CD4-positive, alpha-beta T cell treated with Interleukin-2 at 100 ng/mL for 4 hours (primary cell): ENCODE data around the gene NKD2.
"Not testable (repeated sequence)": the region's sequence is repeated elsewhere in the genome, so short reads cannot be mapped to it uniquely, and the experiment has no call there.

ENCODE experiments used
- DNase-seq: peaks from one replicate; pipeline ENCODE4 v3.0.0-alpha.2; 2020; ENCODE audit warnings: low spot score

The NKD2 gene

DNA sequence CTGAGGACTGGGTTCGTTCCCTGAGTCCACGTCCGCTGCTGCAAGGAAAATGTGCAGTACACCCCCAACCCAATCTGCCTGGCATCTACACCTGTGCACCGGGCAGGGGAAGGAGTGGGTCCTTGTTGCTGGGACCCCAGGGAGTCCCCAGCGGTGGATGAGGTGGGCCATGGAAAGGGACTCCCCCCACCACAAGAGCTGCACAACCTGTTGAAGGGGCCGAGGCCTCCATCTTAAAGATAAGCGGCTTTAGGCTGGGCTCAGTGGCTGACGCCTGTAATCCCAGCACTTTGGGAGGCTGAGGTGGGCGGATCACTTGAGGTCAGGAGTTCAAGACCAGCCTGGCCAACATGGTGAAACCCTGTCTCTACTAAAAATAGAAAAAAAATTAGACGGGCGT is 7.8 kb upstream of the NKD2 start:
- DNase-seq: not testable (repeated sequence)

DNA sequence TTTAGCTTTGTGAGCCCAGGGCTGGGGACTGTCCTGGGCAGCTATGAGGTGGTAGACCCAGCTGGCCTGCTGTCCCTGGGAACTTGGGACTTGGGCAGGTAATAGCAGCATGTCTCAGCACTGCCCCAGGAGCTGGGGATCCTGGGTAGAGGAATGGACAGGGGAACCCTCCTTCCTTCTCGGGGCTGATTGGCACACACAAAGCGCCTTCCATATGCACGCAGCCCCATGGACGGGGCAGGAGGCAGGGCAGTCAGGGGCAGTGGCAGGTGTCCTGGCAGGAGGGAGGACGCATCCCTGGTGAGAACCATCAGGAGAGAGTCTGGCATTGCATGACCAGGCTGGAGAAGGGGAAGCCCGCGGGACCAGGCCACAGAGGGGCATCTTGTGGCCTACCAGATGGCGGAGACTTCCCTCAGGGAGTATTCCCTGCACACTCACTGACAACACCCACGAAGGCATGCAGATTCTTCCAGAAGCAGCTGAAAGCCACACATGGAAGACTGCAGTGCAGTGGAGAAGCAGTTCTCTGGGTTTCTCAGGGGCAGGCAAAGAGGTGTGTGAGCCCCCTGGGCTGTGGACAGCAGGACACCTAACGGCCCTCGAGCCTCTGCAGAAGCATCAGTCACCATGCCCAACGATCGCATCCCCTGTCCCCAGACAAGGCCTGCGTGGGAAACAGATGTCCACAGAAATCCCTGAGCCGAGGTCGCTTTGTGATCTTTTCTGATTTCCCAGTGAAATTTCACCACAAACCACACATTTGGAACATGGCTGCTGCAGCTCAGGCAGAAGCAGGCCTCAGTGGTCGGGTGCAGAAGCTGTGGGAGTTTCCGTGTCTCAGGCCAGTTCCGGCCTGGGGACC is 7.0 kb upstream of the NKD2 start:
- DNase-seq: no peak

DNA sequence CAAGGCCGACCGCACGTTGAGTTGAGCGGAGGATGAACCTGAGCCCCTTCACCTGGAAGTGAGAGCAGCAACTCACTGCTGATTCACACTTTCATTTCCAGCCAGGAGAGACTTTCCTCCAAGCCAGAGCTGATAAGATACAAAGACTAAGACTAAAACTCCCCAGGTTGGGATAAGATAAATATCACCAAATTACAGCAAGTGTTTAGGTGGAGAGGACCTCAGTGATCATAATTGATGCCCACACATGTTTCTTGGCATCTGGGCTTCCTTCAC is 6.4 kb upstream of the NKD2 start:
- DNase-seq: no peak

DNA sequence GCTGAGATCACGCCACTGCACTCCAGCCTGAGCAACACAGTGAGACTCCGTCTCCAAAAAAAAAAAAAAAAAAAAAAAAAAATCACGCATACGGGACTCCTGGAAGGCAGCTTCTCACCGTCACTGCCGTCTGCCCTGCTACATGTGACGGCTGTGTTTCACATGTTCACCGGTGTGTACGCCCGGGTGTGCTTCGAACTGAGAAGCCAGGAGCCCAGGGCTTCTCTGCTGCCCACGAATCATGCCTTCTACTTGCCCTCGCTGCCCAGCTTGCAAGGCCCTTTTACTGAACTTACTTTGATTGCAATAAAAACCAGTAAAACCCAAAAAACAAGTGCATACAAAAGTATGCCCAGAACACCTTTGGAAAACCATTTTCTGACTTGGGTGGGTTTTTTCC is 5.8 kb upstream of the NKD2 start:
- no peak for DNase-seq

DNA sequence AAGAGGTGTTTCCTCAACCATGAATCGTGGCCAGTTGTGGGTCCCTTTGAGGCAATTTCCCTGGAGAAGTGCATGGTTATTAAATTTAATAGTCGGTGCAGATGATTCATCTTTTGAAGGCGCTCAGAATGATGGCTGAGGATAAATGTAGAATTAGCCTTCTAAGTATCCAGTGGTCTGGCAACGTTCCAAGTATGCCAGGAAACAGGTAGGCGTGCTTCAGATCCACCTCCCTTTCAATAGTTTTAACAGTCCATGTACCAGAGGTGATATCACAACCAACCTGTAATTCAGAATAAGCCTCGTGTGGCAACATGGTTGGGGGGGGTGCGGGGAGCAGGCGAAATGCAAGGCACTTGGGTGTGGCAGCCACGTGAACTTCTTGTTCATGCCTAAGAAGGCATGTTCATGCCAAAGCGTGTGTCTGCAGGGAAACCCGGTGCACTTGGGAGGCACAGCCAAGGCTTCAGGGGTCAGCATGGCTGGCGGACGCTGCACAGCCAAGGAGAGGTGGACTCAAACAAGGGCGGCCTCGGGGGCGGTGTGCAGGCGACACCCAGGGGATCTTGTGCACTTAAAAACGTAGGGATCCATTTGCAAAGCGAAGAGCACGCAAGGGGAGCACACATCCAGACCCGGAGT is 5.2 kb upstream of the NKD2 start:
- DNase-seq: peak; percentile 50

DNA sequence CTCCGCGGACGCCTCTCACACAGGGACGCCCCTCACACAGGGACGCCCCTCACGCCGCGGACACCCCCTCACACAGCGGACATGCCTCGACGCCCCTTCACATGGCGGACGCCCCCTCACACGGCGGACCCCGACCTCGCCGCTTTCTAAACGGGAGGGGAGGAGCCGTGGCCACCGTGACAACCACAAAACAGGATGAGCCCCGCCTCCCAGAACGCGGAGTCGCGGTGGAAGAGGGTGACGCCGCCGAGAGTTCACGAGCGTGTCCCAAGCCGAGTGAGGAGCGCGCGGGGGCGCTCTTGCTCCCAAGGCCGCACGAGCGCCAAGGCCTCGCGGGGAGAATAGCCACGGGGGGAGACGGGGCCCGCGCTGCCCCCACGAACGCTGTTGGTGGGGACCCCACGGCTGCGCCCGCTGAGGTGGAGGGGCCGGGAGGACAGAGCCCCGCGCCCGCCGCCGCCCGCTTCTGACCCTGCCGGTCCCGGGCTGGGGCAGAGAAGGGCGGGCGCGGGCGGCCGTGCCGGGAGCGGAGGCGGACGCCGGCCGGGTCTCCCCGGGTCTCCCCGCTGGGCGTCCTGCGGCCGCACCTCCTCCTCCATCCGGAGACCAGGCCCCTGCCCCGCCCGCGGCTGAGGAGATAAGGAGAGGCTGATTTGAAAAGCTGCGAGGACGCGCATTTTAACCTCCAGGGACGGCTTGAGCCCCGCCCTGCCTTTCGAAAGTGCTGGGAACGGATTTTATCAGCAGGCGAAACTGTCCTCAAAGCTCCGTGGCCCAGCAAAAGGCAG is 3.9 kb upstream of the NKD2 start:
- DNase-seq: peak; percentile 38

DNA sequence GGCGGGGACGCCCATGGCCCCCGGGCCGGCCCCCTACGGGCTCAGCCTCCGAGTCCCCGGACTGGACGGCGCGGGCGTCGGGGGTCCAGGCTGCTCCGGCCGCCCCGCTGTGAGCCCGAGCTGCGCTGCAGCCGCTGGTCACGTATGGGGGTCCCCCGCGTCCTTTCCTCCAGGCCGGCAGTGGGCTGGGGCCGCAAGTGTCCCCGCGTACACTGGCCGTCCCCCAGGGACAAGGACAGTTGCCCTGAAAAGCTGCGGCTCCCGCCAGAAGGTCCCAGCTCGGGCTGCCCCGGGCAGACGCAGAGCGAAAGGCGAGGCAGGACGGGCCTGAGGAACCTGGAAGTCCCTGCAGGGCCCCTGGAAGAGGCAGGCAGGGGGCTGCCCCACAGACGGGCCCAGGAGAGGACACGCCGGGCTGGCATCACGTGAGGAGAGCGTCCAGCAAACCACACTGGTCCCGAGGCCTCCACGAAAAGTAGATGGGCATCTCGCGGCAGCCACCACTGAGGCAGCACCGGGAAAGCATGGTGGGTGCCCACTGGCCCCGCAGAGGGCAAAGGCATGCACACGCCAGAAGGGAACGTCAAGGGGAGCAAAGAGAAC is 3.3 kb upstream of the NKD2 start:
- no peak for DNase-seq

DNA sequence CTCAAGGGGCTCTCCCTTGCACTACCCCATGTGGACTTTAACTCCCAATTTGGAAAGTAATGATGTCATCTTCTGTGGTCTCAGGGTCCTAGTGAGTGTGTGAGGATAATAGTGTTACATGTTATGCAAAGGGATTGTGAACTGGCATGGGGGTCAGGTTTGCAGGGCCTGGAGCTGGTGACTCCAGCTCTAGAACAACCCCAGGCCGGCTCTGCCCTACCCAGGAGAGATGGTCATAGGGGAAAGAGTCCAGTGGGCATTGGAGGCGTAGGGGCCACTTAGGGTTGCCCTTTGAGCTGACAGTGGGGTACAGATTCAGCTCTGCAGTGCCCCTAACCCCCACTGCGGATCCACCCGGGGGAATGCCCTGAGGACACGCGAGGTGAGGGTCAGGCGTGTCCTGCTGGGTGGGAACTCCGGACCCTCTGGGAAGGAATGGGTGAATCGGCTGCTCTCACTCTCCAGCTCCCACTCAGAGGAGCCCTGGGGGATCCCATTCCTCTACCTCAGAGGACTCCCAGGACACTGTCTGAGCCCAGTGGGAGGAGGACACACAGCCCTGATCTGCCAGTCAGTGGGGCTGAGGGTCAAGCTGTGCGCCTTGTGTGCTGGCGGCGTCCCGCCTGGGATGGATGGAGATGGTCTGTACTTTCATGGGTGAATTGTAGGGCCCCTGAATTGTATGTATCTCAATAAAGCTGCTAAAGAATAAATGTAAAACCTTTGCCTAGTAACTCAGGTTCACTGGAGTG is 2.5 kb upstream of the NKD2 start:
- no peak for DNase-seq

DNA sequence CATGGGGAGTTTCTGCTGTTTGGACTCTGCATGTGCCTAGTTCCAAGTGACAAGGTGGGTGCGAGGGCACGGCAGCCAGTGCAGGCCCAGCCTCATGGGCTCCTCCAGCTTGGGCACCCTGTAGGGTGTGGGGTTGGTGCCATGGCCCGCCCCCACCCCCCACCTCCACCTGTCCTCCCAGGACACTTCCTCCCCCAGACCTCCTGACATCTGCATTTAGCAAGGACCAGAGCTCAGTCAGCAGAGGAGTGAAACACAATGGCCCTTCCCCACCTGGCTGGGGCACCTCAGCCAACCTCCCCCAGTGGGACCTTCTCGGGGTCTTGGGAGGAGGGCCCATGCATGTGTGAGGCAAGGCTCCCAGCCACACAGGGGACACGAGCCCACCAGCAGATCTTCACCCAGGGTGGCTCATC is 1.9 kb upstream of the NKD2 start:
- DNase-seq: no peak

DNA sequence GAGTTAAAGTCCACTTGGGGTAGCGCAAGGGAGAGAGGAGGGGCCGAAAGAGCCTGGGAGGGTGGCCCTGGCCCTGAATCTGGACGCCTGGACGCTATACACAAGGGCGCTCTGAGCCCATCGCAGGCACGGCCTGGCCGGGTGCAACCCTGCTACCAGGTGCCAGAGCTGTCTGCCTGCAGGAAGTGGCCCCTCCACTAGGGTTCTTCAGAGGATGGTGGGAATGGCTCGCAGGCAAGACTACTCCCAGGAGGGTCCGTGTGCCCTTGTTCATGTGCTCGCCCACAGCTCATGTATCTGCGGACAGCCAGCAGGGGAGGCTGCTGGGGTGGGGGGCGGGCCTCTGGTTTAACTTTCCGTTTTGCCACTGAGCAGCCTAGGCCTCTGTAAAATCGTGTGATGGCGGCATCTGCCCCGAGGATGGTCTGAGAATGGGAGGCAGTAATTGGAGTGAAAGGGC is 1.4 kb upstream of the NKD2 start:
- DNase-seq: no peak

DNA sequence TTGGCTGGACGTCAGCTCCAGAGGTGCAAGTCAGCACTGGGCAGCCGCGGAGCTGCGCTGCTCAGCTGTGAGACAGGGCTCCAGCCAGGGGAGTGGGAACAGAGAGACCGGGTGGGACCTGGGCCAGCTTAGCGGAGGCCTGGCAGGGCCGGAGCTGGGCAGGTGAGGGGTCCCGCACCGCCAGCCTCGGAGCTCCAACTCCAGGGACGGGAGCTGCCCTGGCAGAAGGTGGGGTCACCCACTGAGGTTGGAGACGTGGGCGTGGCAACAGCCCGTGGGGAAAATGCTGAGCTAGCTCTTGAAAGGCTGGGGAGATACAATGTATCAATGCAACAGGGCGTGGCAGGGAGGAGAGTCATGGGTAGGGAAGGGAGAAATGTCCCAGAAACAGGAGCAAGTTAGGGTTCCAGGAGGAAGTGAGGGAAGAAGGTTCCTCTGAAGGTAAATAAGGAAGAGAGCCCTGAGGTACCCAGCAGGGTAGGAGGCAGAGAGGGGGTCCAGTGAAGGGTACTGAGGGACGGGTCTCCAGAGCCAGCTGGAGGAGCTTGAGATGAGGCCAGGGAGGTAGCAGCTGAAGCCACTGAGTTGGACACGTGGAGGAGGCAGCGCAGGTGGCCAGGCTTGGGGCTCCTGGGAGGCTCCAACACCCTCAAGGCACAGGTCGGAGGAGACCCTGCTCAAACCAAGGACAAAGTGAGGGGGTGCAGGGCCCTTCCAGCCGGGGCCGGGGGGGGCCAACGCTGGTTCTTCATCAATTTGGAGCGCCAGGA is 736 bp upstream of the NKD2 start:
- DNase-seq: no peak

DNA sequence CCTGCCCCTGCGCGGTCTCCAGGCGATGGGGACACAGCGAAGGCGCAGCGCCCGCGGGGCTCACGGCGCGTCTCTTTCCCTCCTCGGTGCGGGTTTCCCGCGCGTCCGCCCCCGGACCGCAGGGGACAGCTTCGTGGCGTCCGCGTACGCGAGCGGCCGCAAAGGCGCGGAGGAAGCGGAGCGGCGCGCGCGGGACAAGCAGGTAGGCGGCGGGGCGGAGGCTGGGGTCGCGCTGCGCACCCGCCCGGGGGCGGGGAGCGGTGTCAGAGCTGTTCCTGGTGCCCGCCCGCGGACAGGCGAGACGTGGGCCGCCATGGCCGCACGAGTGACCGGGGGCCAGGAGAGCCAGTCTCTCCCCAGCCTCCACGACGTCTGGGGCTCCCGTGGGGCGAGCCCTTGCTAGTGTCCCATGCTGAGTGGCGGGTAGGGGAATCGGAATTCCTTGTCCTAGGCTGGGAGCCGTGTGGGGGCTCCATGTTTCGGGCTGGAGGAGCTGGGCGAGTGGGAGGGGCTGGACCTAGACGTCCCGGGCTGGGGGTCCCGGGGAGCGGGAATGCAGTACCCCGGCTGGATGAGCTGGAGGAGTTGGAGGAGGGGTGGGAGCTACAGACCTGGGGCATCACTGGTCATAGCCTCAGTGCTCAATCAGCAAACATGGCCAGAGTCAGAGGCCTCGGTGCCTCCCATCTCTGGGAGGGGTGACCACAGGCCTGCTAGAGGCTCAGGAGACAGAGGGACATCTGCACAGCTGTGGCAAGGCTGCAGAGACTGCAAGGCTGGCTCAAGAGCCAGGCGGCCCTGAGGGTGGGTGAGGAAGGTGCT is 968 bp downstream of the NKD2 start:
- no peak for DNase-seq

DNA sequence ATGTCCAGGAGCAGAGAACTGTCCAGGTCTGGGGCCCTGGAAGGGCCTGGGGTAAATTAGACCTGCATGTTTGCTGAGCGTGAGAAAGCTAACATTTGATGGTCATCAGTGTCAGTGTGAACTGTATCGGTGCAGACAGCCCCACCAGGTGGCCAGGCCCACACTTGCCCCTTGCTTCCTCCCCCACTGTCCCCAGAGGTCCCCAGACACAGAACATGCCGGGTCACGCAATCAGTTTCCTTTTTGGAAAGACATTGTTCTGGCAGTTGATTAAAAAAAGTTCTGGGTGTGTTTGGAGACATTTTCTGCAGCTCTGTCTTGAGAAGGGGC is 1.5 kb downstream of the NKD2 start:
- DNase-seq: no peak

DNA sequence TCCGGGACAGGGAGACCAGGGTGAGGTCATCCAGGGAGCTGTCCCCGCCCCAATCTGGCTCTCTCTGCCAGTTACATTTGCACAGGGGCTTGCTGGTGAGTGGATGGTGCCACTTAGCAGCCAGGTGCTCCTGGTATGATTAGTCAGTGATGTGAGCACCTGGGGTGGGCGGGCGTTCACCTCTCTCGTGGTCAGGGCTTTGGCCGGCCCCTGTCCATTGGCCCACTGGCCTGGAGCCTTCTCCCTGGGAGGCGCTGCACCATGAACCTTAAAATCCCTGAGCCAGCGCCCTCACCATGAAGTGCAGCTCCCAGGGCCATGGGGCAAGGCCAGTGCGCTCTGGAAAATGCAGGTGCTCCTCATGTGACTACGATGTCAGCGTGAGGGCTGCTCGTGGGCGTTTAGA is 2.0 kb downstream of the NKD2 start:
- no peak for DNase-seq

DNA sequence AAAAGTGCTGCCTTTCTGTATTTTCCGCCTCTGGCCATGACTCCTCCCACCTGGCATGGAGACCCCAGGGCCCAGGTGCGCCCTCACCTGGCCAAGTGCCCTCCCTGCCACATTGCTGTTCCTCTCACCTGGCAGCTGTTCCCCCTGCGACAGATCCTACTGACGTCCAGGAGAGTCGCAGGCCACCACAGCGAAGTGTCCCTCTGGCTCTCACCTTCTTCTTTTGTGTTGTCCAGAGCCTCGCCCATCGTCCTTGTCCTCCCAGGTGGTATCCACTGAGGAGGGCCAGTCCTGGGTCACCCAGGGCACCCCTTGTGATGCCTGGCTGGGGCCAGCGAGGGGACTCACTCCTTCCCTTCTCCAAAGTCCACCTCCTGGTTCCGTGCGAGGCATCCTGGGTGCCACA is 2.6 kb downstream of the NKD2 start:
- DNase-seq: peak; percentile 19

DNA sequence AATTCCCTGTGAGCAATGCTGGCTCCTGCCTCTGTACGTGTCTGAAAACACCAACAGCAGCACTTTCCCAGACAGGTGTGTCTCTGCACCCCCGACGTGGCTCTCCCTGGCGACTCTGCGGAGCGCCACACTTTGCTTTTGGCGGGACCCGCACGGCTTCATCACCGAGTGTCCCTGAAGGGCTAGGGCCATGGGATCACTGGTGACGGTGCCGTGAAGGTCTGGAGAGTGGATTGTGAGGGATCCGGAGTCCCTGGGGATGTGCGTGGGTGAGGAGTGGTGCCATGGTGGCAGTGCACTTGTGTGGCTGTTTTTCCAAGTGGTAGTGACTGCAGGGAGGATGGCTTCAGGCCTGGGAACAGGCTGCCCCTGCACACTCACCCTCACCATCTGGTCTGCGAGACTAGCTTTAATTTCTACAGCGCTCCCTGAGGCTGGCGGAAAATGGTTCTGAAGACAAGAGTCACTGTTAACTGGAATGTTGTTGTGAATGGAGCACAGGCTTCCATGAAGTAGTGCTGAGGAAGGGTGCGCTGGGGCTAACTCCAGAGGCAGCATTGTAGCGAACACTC is 3.2 kb downstream of the NKD2 start:
- DNase-seq: no peak

DNA sequence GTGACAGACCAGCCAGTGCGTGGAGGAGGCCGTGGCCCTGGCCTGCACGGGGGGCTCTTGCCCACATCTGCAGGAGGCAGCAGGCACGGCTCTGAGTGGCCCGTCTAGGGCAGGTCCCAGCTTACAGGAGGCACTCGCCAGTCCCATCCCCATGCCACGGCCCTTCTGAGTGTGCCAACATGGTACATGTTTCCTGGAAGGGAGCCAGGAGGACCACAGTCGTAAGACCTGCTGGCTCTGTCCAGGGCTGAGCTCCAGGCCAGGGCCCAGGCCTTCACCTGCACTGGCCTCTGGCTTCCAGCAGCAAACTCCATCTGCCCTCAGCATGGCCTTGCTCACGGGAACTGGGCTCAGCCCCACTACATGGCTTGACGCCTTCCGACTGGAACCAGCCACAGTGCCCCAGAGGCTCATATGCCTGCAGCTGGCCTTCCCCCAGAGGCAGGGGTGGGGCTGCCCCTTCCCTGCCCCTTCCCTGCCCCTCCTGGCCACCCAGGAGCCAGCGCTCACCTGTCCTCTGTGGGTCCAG is 3.8 kb downstream of the NKD2 start:
- no peak for DNase-seq

DNA sequence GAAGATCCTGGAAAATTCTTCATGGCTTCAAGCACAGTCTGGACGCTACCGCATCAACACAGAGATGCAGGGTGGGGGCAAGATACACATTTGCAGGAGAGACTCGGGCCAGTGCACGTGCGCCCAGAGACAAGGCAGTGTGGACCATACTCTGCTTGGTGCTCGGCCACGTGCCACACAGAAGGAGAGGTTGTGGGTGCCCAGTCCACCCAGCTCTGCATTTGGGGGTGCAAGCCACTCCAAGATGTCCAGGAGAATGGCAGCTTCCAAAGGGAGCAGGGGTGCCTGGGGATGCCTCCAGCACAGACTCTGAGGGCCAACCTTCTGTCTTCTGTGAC is 4.3 kb downstream of the NKD2 start:
- no peak for DNase-seq

DNA sequence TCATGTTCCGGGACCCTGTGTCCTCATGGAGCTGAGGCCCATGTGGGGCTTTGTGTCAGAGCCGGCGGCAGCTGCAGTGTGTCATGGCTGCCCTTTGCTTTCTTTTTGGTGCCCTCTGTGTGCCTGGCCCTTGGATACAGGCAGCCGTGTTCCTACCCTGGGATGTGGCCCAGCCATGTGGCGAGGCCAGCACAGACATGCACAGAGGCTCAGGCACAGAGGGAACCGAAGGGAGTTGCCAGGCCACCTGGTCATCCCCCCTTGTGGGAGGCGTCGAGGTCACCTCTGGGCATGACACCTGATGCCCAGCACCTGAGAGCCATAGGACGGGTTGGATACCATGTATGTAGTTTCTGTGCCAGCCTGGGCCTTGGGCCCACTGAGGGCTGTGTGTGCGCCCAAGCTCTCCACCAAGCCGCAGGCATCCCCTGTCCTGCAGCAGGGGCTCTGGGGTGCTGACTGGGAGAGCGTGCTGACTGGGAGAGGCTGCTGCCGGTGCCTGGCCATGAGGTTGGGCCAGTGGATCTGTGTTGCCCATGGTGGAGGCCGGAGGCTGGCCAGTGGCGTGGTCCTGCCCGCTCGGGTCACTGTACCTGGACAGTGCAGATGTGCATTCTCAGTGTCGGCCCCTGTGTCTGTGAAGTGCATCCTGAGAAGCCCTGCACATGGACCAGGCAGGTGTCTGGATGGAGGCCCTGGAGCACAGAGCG is 4.8 kb downstream of the NKD2 start:
- DNase-seq: no peak
